ENCODE results near the gene EXOC1. TPM values are rescaled to one million over a fixed set of nuclear protein-coding genes. Genes with fewer than 3 reads are reported as not detected.

The EXOC1 gene
- total and polyA plus RNA-seq, 3 donors from 2014 or later: 29.4 to 46.4 (median 40.4) TPM

- Histone ChIP-seq H3K9me3 (no peaks in the 10 kb centered on the region), H3K36me3 (ENCODE audit: low read depth, missing control alignments) (no peaks in the 10 kb centered on the region), H3K27ac (no peak overlapping the region), H3K4me3 (no peak overlapping the region), H3K27me3 (no peaks in the 10 kb centered on the region), H3K4me1 (no peaks in the 10 kb centered on the region)
- no peak for DNase-seq
- intact Hi-C loops (cut with DNase I; ENCODE audit: low total_unique reads): no loop called here
- WGBS, 2 donors: 91 to 97% methylated on average over 6 of the region's 6 CpGs
- TF ChIP-seq, protein P1, sequence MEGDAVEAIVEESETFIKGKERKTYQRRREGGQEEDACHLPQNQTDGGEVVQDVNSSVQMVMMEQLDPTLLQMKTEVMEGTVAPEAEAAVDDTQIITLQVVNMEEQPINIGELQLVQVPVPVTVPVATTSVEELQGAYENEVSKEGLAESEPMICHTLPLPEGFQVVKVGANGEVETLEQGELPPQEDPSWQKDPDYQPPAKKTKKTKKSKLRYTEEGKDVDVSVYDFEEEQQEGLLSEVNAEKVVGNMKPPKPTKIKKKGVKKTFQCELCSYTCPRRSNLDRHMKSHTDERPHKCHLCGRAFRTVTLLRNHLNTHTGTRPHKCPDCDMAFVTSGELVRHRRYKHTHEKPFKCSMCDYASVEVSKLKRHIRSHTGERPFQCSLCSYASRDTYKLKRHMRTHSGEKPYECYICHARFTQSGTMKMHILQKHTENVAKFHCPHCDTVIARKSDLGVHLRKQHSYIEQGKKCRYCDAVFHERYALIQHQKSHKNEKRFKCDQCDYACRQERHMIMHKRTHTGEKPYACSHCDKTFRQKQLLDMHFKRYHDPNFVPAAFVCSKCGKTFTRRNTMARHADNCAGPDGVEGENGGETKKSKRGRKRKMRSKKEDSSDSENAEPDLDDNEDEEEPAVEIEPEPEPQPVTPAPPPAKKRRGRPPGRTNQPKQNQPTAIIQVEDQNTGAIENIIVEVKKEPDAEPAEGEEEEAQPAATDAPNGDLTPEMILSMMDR (IDR thresholded peaks at IDR 0.05): no peak
- no peak for TF ChIP-seq POLR2A (IDR thresholded peaks at IDR 0.05)
Measured at GRCh38 chr4:55912249-55912648, 58.8 kb downstream of the EXOC1 start.

DNA sequence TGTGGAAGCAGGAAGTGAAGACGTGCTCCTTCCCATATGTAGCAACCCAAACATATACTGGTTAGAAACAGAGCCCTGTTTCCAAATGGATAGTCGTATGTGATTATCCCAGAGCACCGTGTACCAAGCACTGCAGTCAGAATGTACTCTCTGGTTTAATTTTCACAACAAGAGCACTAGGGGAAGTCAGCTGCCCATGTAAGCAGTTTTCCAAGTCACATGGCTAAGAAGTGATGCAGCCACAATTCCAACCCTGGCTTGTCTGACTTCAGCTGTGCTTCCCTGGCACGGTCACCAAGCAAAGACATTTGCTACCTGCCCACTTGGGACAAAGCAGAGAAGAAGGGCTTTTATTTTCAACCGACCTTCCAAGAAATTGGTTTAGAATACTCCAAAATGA lies 67.1 kb downstream of the EXOC1 start:
- no peak for TF ChIP-seq POLR2A (IDR thresholded peaks at IDR 0.05)
- TF ChIP-seq, protein P1 (IDR thresholded peaks at IDR 0.05): no peak
- Histone ChIP-seq H3K9me3 (no peaks in the 10 kb centered on the region), H3K4me1 (no peaks in the 10 kb centered on the region), H3K4me3 (no peak overlapping the region), H3K36me3 (ENCODE audit: low read depth, missing control alignments) (no peaks in the 10 kb centered on the region), H3K27me3 (no peaks in the 10 kb centered on the region), H3K27ac (no peak overlapping the region)
- WGBS, 2 donors: 72 to 74% methylated on average over 5 of the region's 5 CpGs
- DNase-seq: no peak
- intact Hi-C loops (cut with DNase I; ENCODE audit: low total_unique reads): no loop called here

DNA sequence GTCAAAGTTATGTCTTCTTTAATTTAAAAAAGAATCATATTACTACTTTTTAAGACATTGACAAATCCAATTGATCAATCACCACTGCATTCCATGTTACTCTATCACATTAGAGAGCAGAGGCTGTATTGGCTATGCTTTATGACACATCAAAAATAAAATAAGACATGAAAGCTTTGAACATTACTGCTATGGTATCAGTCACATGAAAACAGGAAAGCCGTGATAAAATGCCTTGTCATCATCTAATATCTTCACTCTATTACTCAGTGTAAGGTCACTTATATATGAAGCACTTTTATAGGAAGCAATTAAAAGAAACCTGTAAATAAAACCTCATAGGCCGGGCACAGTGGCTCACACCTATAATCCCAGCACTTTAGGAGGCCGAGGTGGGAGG lies 67.6 kb downstream of the EXOC1 start:
- H3K9me3 ChIP-seq: no peaks in the 10 kb centered on the region
- TF ChIP-seq, protein P1 (IDR thresholded peaks at IDR 0.05): no peak
- TF ChIP-seq POLR2A (IDR thresholded peaks at IDR 0.05): no peak
- no peak overlapping the region for H3K27ac ChIP-seq
- no peaks in the 10 kb centered on the region for H3K36me3 ChIP-seq (ENCODE audit: low read depth, missing control alignments)
- H3K4me1 ChIP-seq: no peaks in the 10 kb centered on the region
- H3K4me3 ChIP-seq: no peak overlapping the region
- intact Hi-C loops (cut with DNase I; ENCODE audit: low total_unique reads): no loop called here
- WGBS, 2 donors: 73 to 89% methylated on average over 3 of the region's 3 CpGs
- no peaks in the 10 kb centered on the region for H3K27me3 ChIP-seq
- no peak for DNase-seq

- DNase-seq: no peak
- no peaks in the 10 kb centered on the region for H3K27me3 ChIP-seq
Measured at GRCh38 chr4:55925241-55925640, 71.8 kb downstream of the EXOC1 start.

GRCh38 chr4:55926610-55927009 lies 73.2 kb downstream of the EXOC1 start:
- intact Hi-C loops (cut with DNase I; ENCODE audit: low total_unique reads): no loop called here
- no peak for DNase-seq
- no peaks in the 10 kb centered on the region for H3K27me3 ChIP-seq
- no peaks in the 10 kb centered on the region for H3K4me1 ChIP-seq
- H3K4me3 ChIP-seq: no peak overlapping the region
- H3K9me3 ChIP-seq: no peaks in the 10 kb centered on the region
- H3K36me3 ChIP-seq (ENCODE audit: low read depth, missing control alignments): no peaks in the 10 kb centered on the region
- TF ChIP-seq, protein P1 (IDR thresholded peaks at IDR 0.05): no peak
- H3K27ac ChIP-seq: no peak overlapping the region

More at GRCh38 chr4:55925241-55925640, 71.8 kb downstream of the EXOC1 start:
- no peaks in the 10 kb centered on the region for H3K9me3 ChIP-seq
- H3K4me3 ChIP-seq: no peak overlapping the region
- no peaks in the 10 kb centered on the region for H3K4me1 ChIP-seq
- no peak for TF ChIP-seq POLR2A (IDR thresholded peaks at IDR 0.05)
- TF ChIP-seq, protein P1 (IDR thresholded peaks at IDR 0.05): no peak
- H3K36me3 ChIP-seq (ENCODE audit: low read depth, missing control alignments): no peaks in the 10 kb centered on the region
- no peak overlapping the region for H3K27ac ChIP-seq
- WGBS, 2 donors: 80 to 85% methylated on average over 4 of the region's 4 CpGs
- intact Hi-C loops (cut with DNase I; ENCODE audit: low total_unique reads): no loop called here

Measured in testis (tissue), 3 donors.